SK-N-SH (cell line): ENCODE results near the gene RPP21. TPM values are rescaled to one million over a fixed set of nuclear protein-coding genes. Genes with fewer than 3 reads are reported as not detected.
A peak's percentile ranks its signal among the peaks of the same experiment; 100 is the strongest.

Experiments
- CTCF ChIA-PET: fragments of 300-600, 350-600 bp; formaldehyde crosslinking; extraction: SDS; loops from one replicate; lab custom pipeline; 2021; lab: Yijun Ruan, JAX
- POLR2A ChIA-PET: fragments of 350-600 bp; sonication (Branson Sonifier 250); formaldehyde crosslinking; extraction: SDS; loops from one replicate; lab custom pipeline; 2020; ENCODE audit warnings: antibody characterized with exemption, inconsistent platforms; lab: Yijun Ruan, JAX
- DNase-seq: peaks from one replicate; pipeline ENCODE4 v3.0.0; 2012
- H2AFZ ChIP-seq: fragments of 200-600 bp; sonication (generic); 2 replicates; pipeline ENCODE4 v1.8.1; 2016; ENCODE audit warnings: antibody characterized with exemption, mild to moderate bottlenecking, low read depth
- H3F3A ChIP-seq: fragments of 200-600 bp; sonication (generic); replicated peaks from 2 replicates; pipeline ENCODE3; 2016; ENCODE audit warnings: antibody characterized with exemption, mild to moderate bottlenecking; ENCODE audit not compliant: insufficient read depth
- H3K27ac ChIP-seq, 2 experiments: fragments of 200-500 bp in 1 of 2; fragments of 200-600 bp in 1 of 2; sonication (Bioruptor generic) in 1 of 2; sonication (generic), shearing (Covaris generic) in 1 of 2; 2 replicates each; pipeline versions ENCODE4 v1.5.1 to v1.6.1; 2014 to 2016; ENCODE audit warnings: low read depth in 2 of 2, inconsistent platforms in 1 of 2, low read length in 1 of 2, mild to moderate bottlenecking in 1 of 2, mixed read lengths in 1 of 2
- H3K27me3 ChIP-seq: fragments of 200-600 bp; sonication (generic), shearing (Covaris generic); 2 replicates; pipeline ENCODE4 v1.6.1; 2016; ENCODE audit warnings: mixed run types; ENCODE audit not compliant: insufficient read depth
- H3K36me3 ChIP-seq, 2 experiments: fragments of 200-500 bp in 1 of 2; fragments of 200-600 bp in 1 of 2; sonication (Bioruptor generic) in 1 of 2; sonication (generic) in 1 of 2; replicated peaks in 1 of 2; 2 replicates each; pipeline versions ENCODE3 to v1.5.1; 2014 to 2016; ENCODE audit warnings: low read length in 1 of 2, mild to moderate bottlenecking in 1 of 2; ENCODE audit not compliant: insufficient read depth in 2 of 2, control insufficient read depth in 1 of 2
- H3K4me1 ChIP-seq, 2 experiments: fragments of 200-500 bp in 1 of 2; fragments of 200-600 bp in 1 of 2; sonication (Bioruptor generic) in 1 of 2; sonication (generic), shearing (Covaris generic) in 1 of 2; 2 replicates each; pipeline versions ENCODE4 v1.5.1 to v1.6.1; 2014 to 2016; ENCODE audit warnings: low read depth in 1 of 2, low read length in 1 of 2, mixed run types in 1 of 2; ENCODE audit not compliant: insufficient read depth in 2 of 2, control insufficient read depth in 1 of 2
- H3K4me2 ChIP-seq: fragments of 200-600 bp; sonication (generic), shearing (Covaris generic); 2 replicates; pipeline ENCODE4 v1.6.1; 2017; ENCODE audit warnings: mixed run types
- H3K4me3 ChIP-seq, 2 experiments: fragments of 200-500 bp in 1 of 2; fragments of 200-600 bp in 1 of 2; sonication (Bioruptor generic) in 1 of 2; sonication (generic), shearing (Covaris generic) in 1 of 2; 2 replicates each; pipeline versions ENCODE4 v1.5.1 to v1.8.1; 2014 to 2016; ENCODE audit warnings: low read depth in 2 of 2, inconsistent platforms in 1 of 2, low read length in 1 of 2, mild to moderate bottlenecking in 1 of 2, mixed read lengths in 1 of 2, moderate library complexity in 1 of 2
- H3K79me2 ChIP-seq: fragments of 200-600 bp; sonication (generic); 2 replicates; pipeline ENCODE4 v1.8.1; 2017; ENCODE audit warnings: mild to moderate bottlenecking; ENCODE audit not compliant: insufficient read depth
- H3K9ac ChIP-seq: fragments of 200-600 bp; sonication (generic); 2 replicates; pipeline ENCODE4 v1.6.1; 2017; ENCODE audit warnings: mixed run types
- H3K9me2 ChIP-seq: fragments of 200-600 bp; sonication (generic); 2 replicates; pipeline ENCODE4 v1.6.1; 2017; ENCODE audit warnings: mixed run types
- H3K9me3 ChIP-seq: fragments of 200-600 bp; sonication (generic); 2 replicates; pipeline ENCODE4 v1.6.1; 2017; ENCODE audit warnings: mixed run types, mild to moderate bottlenecking, moderate library complexity
- H4K20me1 ChIP-seq: fragments of 200-600 bp; sonication (generic); 2 replicates; pipeline ENCODE4 v1.6.1; 2017; ENCODE audit warnings: mild to moderate bottlenecking, mixed run types; ENCODE audit not compliant: insufficient read depth
- CHD2 ChIP-seq: fragments of 150-350 bp; IDR thresholded peaks from 2 replicates; pipeline ENCODE4 v1.6.1; 2018; ENCODE audit warnings: low read length; ENCODE audit not compliant: partially characterized antibody
- CTCF ChIP-seq: fragments of 200-600 bp; sonication (generic); IDR thresholded peaks from 2 replicates; pipeline ENCODE4 v1.6.1; 2017; ENCODE audit warnings: antibody characterized with exemption, mild to moderate bottlenecking, moderate library complexity
- ELF1 ChIP-seq: IDR thresholded peaks from 2 replicates; pipeline ENCODE4 v1.4.0; 2012
- EP300 ChIP-seq, 2 experiments: IDR thresholded peaks; 2 replicates each; pipeline versions ENCODE4 v1.4.0 to v1.6.1; 2012; ENCODE audit warnings: borderline replicate concordance in 1 of 2, low read depth in 1 of 2, low read length in 1 of 2
- IRF3 ChIP-seq: fragments of 150-350 bp; IDR thresholded peaks from 2 replicates; pipeline ENCODE4 v1.6.1; 2016; ENCODE audit warnings: mild to moderate bottlenecking, low read depth, low read length
- MEF2A ChIP-seq: IDR thresholded peaks from 2 replicates; pipeline ENCODE4 v1.4.0; 2012; ENCODE audit warnings: low read depth, borderline replicate concordance
- MXI1 ChIP-seq: IDR thresholded peaks from 2 replicates; pipeline ENCODE4 v1.6.1; 2012; ENCODE audit warnings: mild to moderate bottlenecking, low read depth, low read length, improper control_type of control experiment
- NFIC ChIP-seq: IDR thresholded peaks from 2 replicates; pipeline ENCODE4 v1.4.0; 2012; ENCODE audit warnings: borderline replicate concordance
- NRF1 ChIP-seq: IDR thresholded peaks from 2 replicates; pipeline ENCODE4 v1.6.1; 2012; ENCODE audit warnings: low read depth, mild to moderate bottlenecking, low read length
- PBX3 ChIP-seq: IDR thresholded peaks from 2 replicates; pipeline ENCODE4; 2012
- POLR2AphosphoS5 ChIP-seq: IDR thresholded peaks from 2 replicates; pipeline ENCODE4 v1.6.1; 2012; ENCODE audit warnings: low read depth, low read length
- RAD21 ChIP-seq: IDR thresholded peaks from 2 replicates; pipeline ENCODE4 v1.6.1; 2012; ENCODE audit warnings: mild to moderate bottlenecking, low read length
- RXRA ChIP-seq: IDR thresholded peaks from 2 replicates; pipeline ENCODE4 v1.4.0; 2012; ENCODE audit warnings: low read depth, mild to moderate bottlenecking, borderline replicate concordance
- SIN3A ChIP-seq: IDR thresholded peaks from 2 replicates; pipeline ENCODE4 v1.6.1; 2012; ENCODE audit warnings: low read depth, mild to moderate bottlenecking, low read length, moderate library complexity, borderline replicate concordance
- SMC3 ChIP-seq: IDR thresholded peaks from 2 replicates; pipeline ENCODE4 v1.6.1; 2012; ENCODE audit warnings: low read depth, low read length, improper control_type of control experiment
- TCF12 ChIP-seq: IDR thresholded peaks from 2 replicates; pipeline ENCODE4 v1.4.0; 2012
- TEAD4 ChIP-seq: IDR thresholded peaks from 2 replicates; pipeline ENCODE4 v1.4.0; 2012; ENCODE audit warnings: mild to moderate bottlenecking, borderline replicate concordance; ENCODE audit not compliant: insufficient read depth
- YY1 ChIP-seq: IDR thresholded peaks from 2 replicates; pipeline ENCODE4 v1.4.0; 2012; ENCODE audit warnings: low read depth, mild to moderate bottlenecking
- ZBTB33 ChIP-seq: IDR thresholded peaks from 2 replicates; pipeline ENCODE4 v1.4.0; 2012; ENCODE audit warnings: low read depth, borderline replicate concordance
- WGBS: methylation state at CpG from one replicate; pipeline ENCODE4 v1.1.6; 2017; ENCODE audit warnings: low lambda C conversion rate; 5-methylcytosine and 5-hydroxymethylcytosine counted together
- polyA plus RNA-seq, 3 experiments: library from polyadenylated mRNA; depleted of rRNA; stranded (reverse); fragments of >200 nt; gene quantifications; 2 replicates each; pipeline ENCODE4 v1.2.3, GENCODE V29; 2012
- TF ChIP-seq, protein P1 (sequence below): IDR thresholded peaks from 2 replicates; pipeline ENCODE4 v1.4.0; 2012; ENCODE audit warnings: low read depth, borderline replicate concordance

RPP21 gene
- polyA plus RNA-seq, 1 of the 3 experiments (the other 2 are of a cell fraction): 108 TPM

GRCh38 chr6:30349421-30350177, 4.6 kb downstream of the RPP21 start:
- CTCF ChIA-PET: interaction anchor here (0.9 kb wide), 1 partner anchor 111 kb away, joined by 3 read pairs; no protein-coding TSS in a partner anchor
- H3K79me2 ChIP-seq: peaks cover 7% of the 10 kb centered on the region; the same call in 1 of the 2 replicates
- H2AFZ ChIP-seq: no peak overlapping the region
- no peak overlapping the region for H3K9ac ChIP-seq
- no peaks in the 10 kb centered on the region for H3F3A ChIP-seq
- POLR2A ChIA-PET: no interaction called here
- no peaks in the 10 kb centered on the region for H3K9me3 ChIP-seq
- H4K20me1 ChIP-seq: no peaks in the 10 kb centered on the region
- no peak overlapping the region for H3K4me2 ChIP-seq
- TF ChIP-seq ELF1: no peak
- no peak for TF ChIP-seq SMC3
- peak; percentile 32; the same call in 1 of the 2 replicates for TF ChIP-seq CTCF
- no peak for TF ChIP-seq RAD21
- TF ChIP-seq TEAD4: no peak
- no peak for TF ChIP-seq MXI1
- TF ChIP-seq, protein P1, sequence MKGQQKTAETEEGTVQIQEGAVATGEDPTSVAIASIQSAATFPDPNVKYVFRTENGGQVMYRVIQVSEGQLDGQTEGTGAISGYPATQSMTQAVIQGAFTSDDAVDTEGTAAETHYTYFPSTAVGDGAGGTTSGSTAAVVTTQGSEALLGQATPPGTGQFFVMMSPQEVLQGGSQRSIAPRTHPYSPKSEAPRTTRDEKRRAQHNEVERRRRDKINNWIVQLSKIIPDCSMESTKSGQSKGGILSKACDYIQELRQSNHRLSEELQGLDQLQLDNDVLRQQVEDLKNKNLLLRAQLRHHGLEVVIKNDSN: no peak
- TF ChIP-seq TCF12: no peak
- H3K27ac ChIP-seq: no peak overlapping the region
- no peaks in the 10 kb centered on the region for H3K9me2 ChIP-seq
- no peak for DNase-seq
- H3K36me3 ChIP-seq: peaks cover 0 to 11% of the 10 kb centered on the region in 2 experiments
- H3K4me3 ChIP-seq: no peak overlapping the region
- H3K27me3 ChIP-seq: no peaks in the 10 kb centered on the region
- WGBS: 50% methylated on average over 3 of the region's 3 CpGs
- peaks cover 3 to 9% of the 10 kb centered on the region in 2 experiments; a peak in 3 of 4 replicates for H3K4me1 ChIP-seq

GRCh38 chr6:30350524-30350923, 5.6 kb downstream of the RPP21 start:
- H3K9ac ChIP-seq: no peak overlapping the region
- DNase-seq: no peak
- peaks cover 7% of the 10 kb centered on the region; the same call in 1 of the 2 replicates for H3K79me2 ChIP-seq
- CTCF ChIA-PET: no interaction called here
- H3F3A ChIP-seq: no peaks in the 10 kb centered on the region
- WGBS: 38% methylated on average over 1 of the region's 1 CpG
- no peak overlapping the region for H2AFZ ChIP-seq
- peaks cover 3 to 8% of the 10 kb centered on the region in 2 experiments; a peak in 3 of 4 replicates for H3K4me1 ChIP-seq
- H3K9me2 ChIP-seq: no peaks in the 10 kb centered on the region
- TF ChIP-seq CHD2 (no peak), PBX3 (no peak), NFIC (no peak), ELF1 (no peak), TEAD4 (no peak), EP300 (IDR thresholded peaks at IDR 0.05; ENCODE audit: borderline replicate concordance in 1 of 2, low read depth in 1 of 2, low read length in 1 of 2) (no peak), MEF2A (no peak), NRF1 (no peak), ZBTB33 (no peak), IRF3 (no peak), RXRA (no peak), SIN3A (no peak), YY1 (no peak), POLR2AphosphoS5 (no peak)
- peaks cover 0 to 11% of the 10 kb centered on the region in 2 experiments for H3K36me3 ChIP-seq
- no peaks in the 10 kb centered on the region for H4K20me1 ChIP-seq
- H3K9me3 ChIP-seq: no peaks in the 10 kb centered on the region
- no peak overlapping the region for H3K4me2 ChIP-seq
- H3K27me3 ChIP-seq: no peaks in the 10 kb centered on the region; the same call in 1 of the 2 replicates
- no peak overlapping the region for H3K4me3 ChIP-seq
- H3K27ac ChIP-seq: no peak overlapping the region
- POLR2A ChIA-PET: no interaction called here
